A549 (cell line): ENCODE results near the gene IL6ST.

Experiments used
- E2F6 ChIP-seq: IDR thresholded peaks from 2 replicates; pipeline ENCODE4 v1.6.1; 2012; ENCODE audit warnings: low read depth, borderline replicate concordance
- EHMT2 ChIP-seq: fragments of 200-600 bp; sonication (generic); IDR thresholded peaks from 2 replicates; pipeline ENCODE4 v1.6.1; 2016; ENCODE audit warnings: antibody characterized with exemption, low read depth, mild to moderate bottlenecking, moderate library complexity
- EP300 ChIP-seq, 2 experiments: fragments of >200 bp; sonication (Bioruptor Twin); formaldehyde crosslinking; IDR thresholded peaks; 2 replicates in 1 of 2; 3 replicates in 1 of 2; pipeline ENCODE4 v1.6.1; 2016 to 2017
- JUNB ChIP-seq: fragments of >200 bp; sonication (Bioruptor Twin); formaldehyde crosslinking; IDR thresholded peaks from 2 replicates; pipeline ENCODE4 v1.6.1; 2016
- MAFK ChIP-seq: fragments of 450-650 bp; IDR thresholded peaks from 2 replicates; pipeline ENCODE4 v1.6.1; 2014; ENCODE audit not compliant: partially characterized antibody
- MAZ ChIP-seq: fragments of 150-350 bp; IDR thresholded peaks from 2 replicates; pipeline ENCODE4 v1.6.1; 2014; ENCODE audit warnings: antibody characterized with exemption, low read depth, low read length, borderline replicate concordance
- MYC ChIP-seq: IDR thresholded peaks from 2 replicates; pipeline ENCODE4 v1.6.1; 2012; ENCODE audit warnings: mild to moderate bottlenecking, inconsistent platforms, low read length, improper control_type of control experiment, borderline replicate concordance
- RNF2 ChIP-seq: fragments of 200-600 bp; sonication (generic); IDR thresholded peaks from 2 replicates; pipeline ENCODE4 v1.6.1; 2016; ENCODE audit warnings: low read depth, mild to moderate bottlenecking, antibody characterized with exemption, moderate library complexity, borderline replicate concordance
- TF ChIP-seq, protein P1 (sequence below): fragments of >200 bp; sonication (Bioruptor Twin); formaldehyde crosslinking; IDR thresholded peaks from 2 replicates; pipeline ENCODE4 v1.6.1; 2016
- TF ChIP-seq, protein P2 (sequence below): fragments of 200-600 bp; sonication (generic); IDR thresholded peaks from 2 replicates; pipeline ENCODE4 v1.6.1; 2016; ENCODE audit warnings: antibody characterized with exemption, mild to moderate bottlenecking, moderate library complexity
- TF ChIP-seq, protein P3 (sequence below): fragments of >200 bp; sonication (Bioruptor Twin); formaldehyde crosslinking; IDR thresholded peaks from 3 replicates; pipeline ENCODE4 v1.5.1; 2016

GRCh38 chr5:55991768-55992486 lies 2.8 kb downstream of the IL6ST start:
- TF ChIP-seq, protein P1, sequence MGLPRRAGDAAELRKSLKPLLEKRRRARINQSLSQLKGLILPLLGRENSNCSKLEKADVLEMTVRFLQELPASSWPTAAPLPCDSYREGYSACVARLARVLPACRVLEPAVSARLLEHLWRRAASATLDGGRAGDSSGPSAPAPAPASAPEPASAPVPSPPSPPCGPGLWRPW: no peak
- TF ChIP-seq, protein P2, sequence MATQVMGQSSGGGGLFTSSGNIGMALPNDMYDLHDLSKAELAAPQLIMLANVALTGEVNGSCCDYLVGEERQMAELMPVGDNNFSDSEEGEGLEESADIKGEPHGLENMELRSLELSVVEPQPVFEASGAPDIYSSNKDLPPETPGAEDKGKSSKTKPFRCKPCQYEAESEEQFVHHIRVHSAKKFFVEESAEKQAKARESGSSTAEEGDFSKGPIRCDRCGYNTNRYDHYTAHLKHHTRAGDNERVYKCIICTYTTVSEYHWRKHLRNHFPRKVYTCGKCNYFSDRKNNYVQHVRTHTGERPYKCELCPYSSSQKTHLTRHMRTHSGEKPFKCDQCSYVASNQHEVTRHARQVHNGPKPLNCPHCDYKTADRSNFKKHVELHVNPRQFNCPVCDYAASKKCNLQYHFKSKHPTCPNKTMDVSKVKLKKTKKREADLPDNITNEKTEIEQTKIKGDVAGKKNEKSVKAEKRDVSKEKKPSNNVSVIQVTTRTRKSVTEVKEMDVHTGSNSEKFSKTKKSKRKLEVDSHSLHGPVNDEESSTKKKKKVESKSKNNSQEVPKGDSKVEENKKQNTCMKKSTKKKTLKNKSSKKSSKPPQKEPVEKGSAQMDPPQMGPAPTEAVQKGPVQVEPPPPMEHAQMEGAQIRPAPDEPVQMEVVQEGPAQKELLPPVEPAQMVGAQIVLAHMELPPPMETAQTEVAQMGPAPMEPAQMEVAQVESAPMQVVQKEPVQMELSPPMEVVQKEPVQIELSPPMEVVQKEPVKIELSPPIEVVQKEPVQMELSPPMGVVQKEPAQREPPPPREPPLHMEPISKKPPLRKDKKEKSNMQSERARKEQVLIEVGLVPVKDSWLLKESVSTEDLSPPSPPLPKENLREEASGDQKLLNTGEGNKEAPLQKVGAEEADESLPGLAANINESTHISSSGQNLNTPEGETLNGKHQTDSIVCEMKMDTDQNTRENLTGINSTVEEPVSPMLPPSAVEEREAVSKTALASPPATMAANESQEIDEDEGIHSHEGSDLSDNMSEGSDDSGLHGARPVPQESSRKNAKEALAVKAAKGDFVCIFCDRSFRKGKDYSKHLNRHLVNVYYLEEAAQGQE: no peak
- TF ChIP-seq MAZ (no peak), MAFK (no peak), JUNB (no peak), EP300 (IDR thresholded peaks at IDR 0.05) (no peak), RNF2 (no peak), EHMT2 (no peak), E2F6 (no peak), MYC (no peak)
- TF ChIP-seq, protein P3, sequence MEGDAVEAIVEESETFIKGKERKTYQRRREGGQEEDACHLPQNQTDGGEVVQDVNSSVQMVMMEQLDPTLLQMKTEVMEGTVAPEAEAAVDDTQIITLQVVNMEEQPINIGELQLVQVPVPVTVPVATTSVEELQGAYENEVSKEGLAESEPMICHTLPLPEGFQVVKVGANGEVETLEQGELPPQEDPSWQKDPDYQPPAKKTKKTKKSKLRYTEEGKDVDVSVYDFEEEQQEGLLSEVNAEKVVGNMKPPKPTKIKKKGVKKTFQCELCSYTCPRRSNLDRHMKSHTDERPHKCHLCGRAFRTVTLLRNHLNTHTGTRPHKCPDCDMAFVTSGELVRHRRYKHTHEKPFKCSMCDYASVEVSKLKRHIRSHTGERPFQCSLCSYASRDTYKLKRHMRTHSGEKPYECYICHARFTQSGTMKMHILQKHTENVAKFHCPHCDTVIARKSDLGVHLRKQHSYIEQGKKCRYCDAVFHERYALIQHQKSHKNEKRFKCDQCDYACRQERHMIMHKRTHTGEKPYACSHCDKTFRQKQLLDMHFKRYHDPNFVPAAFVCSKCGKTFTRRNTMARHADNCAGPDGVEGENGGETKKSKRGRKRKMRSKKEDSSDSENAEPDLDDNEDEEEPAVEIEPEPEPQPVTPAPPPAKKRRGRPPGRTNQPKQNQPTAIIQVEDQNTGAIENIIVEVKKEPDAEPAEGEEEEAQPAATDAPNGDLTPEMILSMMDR: no peak
